GM12878 (cell line): Measurements from ENCODE around the gene LARGE1. TPM values are rescaled to one million over a fixed set of nuclear protein-coding genes. Genes with fewer than 3 reads are reported as not detected.

Experiments used
- ATAC-seq: fragments of 200-7000 bp; cut with Tn5 transposase; 3 replicates; pipeline ENCODE4 v1.9.1; 2020; ENCODE audit warnings: mild to moderate bottlenecking, moderate library complexity
- BruUV-seq: library from RNA; stranded (reverse); fragments of 400-500 nt; replicated peaks from 2 replicates; lab custom pipeline; 2021; lab: Mats Ljungman, UMichigan
- CTCF ChIA-PET: fragments of 300-600 bp; sonication (Branson Sonifier 250); formaldehyde crosslinking; extraction: SDS; loops from one replicate; lab custom pipeline; 2021; ENCODE audit warnings: inconsistent platforms; lab: Yijun Ruan, JAX
- POLR2A ChIA-PET: fragments of 350-600 bp; formaldehyde crosslinking; extraction: SDS; loops from one replicate; lab custom pipeline; 2021; ENCODE audit warnings: inconsistent platforms; lab: Charles Lee
- RAD21 ChIA-PET: fragments of 300-600 bp; sonication (Branson Sonifier 250); formaldehyde crosslinking; loops from one replicate; lab custom pipeline; 2023; ENCODE audit warnings: antibody characterized with exemption; ENCODE audit not compliant: unreplicated experiment; lab: Charles Lee
- SMC1A ChIA-PET: fragments of 300-600 bp; sonication (Branson Sonifier 250); formaldehyde crosslinking; loops from one replicate; lab custom pipeline; 2023; ENCODE audit not compliant: unreplicated experiment, uncharacterized antibody; lab: Charles Lee
- DNase-seq: peaks from one replicate; pipeline ENCODE4 v3.0.0-alpha.2; 2011; ENCODE audit warnings: low read depth, low spot score
- FAIRE-seq: peaks from 3 replicates; lab custom pipeline; 2011; peaks lifted over from hg19 to GRCh38; lab: Jason Lieb, UNC
- H2AFZ ChIP-seq: 2 replicates; pipeline ENCODE4 v1.6.0; 2011; ENCODE audit warnings: low read depth, low read length, control low read depth; ENCODE audit not compliant: control insufficient read depth
- H3K27ac ChIP-seq: 2 replicates; pipeline ENCODE4 v1.5.1; 2011; ENCODE audit warnings: control low read depth; ENCODE audit not compliant: control insufficient read depth, insufficient read depth
- H3K27me3 ChIP-seq, 2 experiments: replicated peaks in 1 of 2; 2 replicates each; pipeline versions ENCODE4 v1.6.0 to v1.6.1; 2011; ENCODE audit warnings: low read length in 1 of 2; ENCODE audit not compliant: control insufficient read depth in 2 of 2, insufficient read depth in 2 of 2
- H3K36me3 ChIP-seq, 2 experiments: 2 replicates each; pipeline ENCODE4 v1.5.1; 2011; ENCODE audit warnings: low read length in 1 of 2; ENCODE audit not compliant: control insufficient read depth in 2 of 2, insufficient read depth in 2 of 2
- H3K4me1 ChIP-seq: 2 replicates; pipeline ENCODE4 v1.6.1; 2011; ENCODE audit warnings: mild to moderate bottlenecking, low read length, moderate library complexity, mixed read lengths; ENCODE audit not compliant: control insufficient read depth, insufficient read depth
- H3K4me2 ChIP-seq: 2 replicates; pipeline ENCODE4 v1.6.0; 2011; ENCODE audit warnings: control low read depth; ENCODE audit not compliant: control insufficient read depth, insufficient read depth
- H3K4me3 ChIP-seq: fragments of 200-600 bp; sonication (generic); 2 replicates; pipeline ENCODE4 v1.5.1; 2016
- H3K79me2 ChIP-seq: 2 replicates; pipeline ENCODE4 v1.6.0; 2011; ENCODE audit warnings: low read length; ENCODE audit not compliant: control insufficient read depth, insufficient read depth
- H3K9ac ChIP-seq: 2 replicates; pipeline ENCODE4 v1.8.0; 2011; ENCODE audit warnings: low read length, control low read depth, mixed read lengths; ENCODE audit not compliant: control insufficient read depth, insufficient read depth
- H3K9me3 ChIP-seq: replicated peaks from 3 replicates; pipeline ENCODE4 v1.5.1; 2011; ENCODE audit warnings: mild to moderate bottlenecking, low read length; ENCODE audit not compliant: control insufficient read depth, insufficient read depth
- H4K20me1 ChIP-seq: 2 replicates; pipeline ENCODE4 v1.6.0; 2011; ENCODE audit not compliant: control insufficient read depth, insufficient read depth
- CREM ChIP-seq: IDR thresholded peaks from 2 replicates; pipeline ENCODE4 v1.6.1; 2014; ENCODE audit warnings: antibody characterized with exemption, low read depth
- CTCF ChIP-seq, 3 experiments: IDR thresholded peaks in 2 of 3; conservative IDR thresholded peaks in 1 of 3; 2 replicates each; pipeline ENCODE4 v1.5.1; 2011; ENCODE audit warnings: low read depth in 3 of 3, low read length in 3 of 3, mild to moderate bottlenecking in 3 of 3, control low read depth in 2 of 3, moderate library complexity in 2 of 3, inconsistent platforms in 1 of 3, mixed read lengths in 1 of 3; ENCODE audit not compliant: control insufficient read depth in 2 of 3, insufficient read depth in 1 of 3; ENCODE audit errors: extremely low read depth in 1 of 3
- EGR1 ChIP-seq, 2 experiments: IDR thresholded peaks; 1 replicate in 1 of 2; 2 replicates in 1 of 2; pipeline ENCODE4 v1.6.1; 2011 to 2012; ENCODE audit warnings: low read depth in 2 of 2, low read length in 2 of 2, borderline replicate concordance in 1 of 2, mild to moderate bottlenecking in 1 of 2, moderate library complexity in 1 of 2
- MTA3 ChIP-seq: IDR thresholded peaks from 2 replicates; pipeline ENCODE4 v1.6.1; 2012; ENCODE audit warnings: low read length, inconsistent platforms, borderline replicate concordance
- RAD21 ChIP-seq: IDR thresholded peaks from 2 replicates; pipeline ENCODE4 v1.6.1; 2011; ENCODE audit warnings: mild to moderate bottlenecking, low read depth, low read length, moderate library complexity; ENCODE audit not compliant: insufficient read depth
- WGBS: methylation state at CpG from one replicate; pipeline ENCODE4 v1.1.6; 2016; ENCODE audit warnings: low lambda C conversion rate; ENCODE audit not compliant: insufficient replicate concordance, insufficient coverage; ENCODE audit errors: missing lambda C conversion rate; 5-methylcytosine and 5-hydroxymethylcytosine counted together
- in situ Hi-C: fragments of 300-500 bp; cut with MboI; formaldehyde crosslinking; loops from 9 replicates; pipeline ENCODE4 v1.14.3; 2018; ENCODE audit warnings: mixed read lengths
- intact Hi-C: fragments of 100-400 bp; cut with micrococcal nuclease; formaldehyde crosslinking; loops from one replicate; pipeline ENCODE4 v1.14.2; 2022; ENCODE audit not compliant: unreplicated experiment
- polyA plus RNA-seq, 11 experiments: library from polyadenylated mRNA; depleted of rRNA in 4 of 11; unstranded in 6 of 11; stranded (reverse) in 5 of 11; fragments of >200 nt; fragmentation: Nextera tagmentation in 4 of 11; fragmentation: Illumina TruSeq in 1 of 11; extraction: Ambion mirVana in 4 of 11; extraction: Trizol in 1 of 11; gene quantifications; 1 replicate in 1 of 11; 2 replicates in 10 of 11; pipeline versions ENCODE4 v1.2.1 to v1.2.3, GENCODE V29; 2011 to 2016; ENCODE audit warnings: inconsistent platforms in 2 of 11, missing spikeins in 2 of 11, low read depth in 1 of 11
- total RNA-seq, 4 experiments: library from RNA; depleted of rRNA in 3 of 4; stranded (reverse); fragments of >200 nt in 3 of 4; fragmentation: Illumina TruSeq in 1 of 4; extraction: Trizol in 1 of 4; gene quantifications; 2 replicates each; pipeline versions ENCODE4 v1.2.1 to v1.2.3, GENCODE V29; 2013 to 2021

LARGE1 gene
- total and polyA plus RNA-seq, 10 of the 15 experiments (the other 5 are each of a cell fraction or from before 2014, with no cell fraction given) = 3.2 to 41.4 (median 17.3) TPM

GRCh38 chr22:33796494-33796893 is 123.8 kb downstream of the LARGE1 start:
- in situ Hi-C loops (no loop called here), intact Hi-C loops (loop anchor here (10.0 kb wide), 1 partner anchor 118 kb away; no protein-coding TSS in a partner anchor)
- Histone ChIP-seq H3K36me3 (no peaks in the 10 kb centered on the region), H3K4me2 (no peak overlapping the region), H3K9me3 (peaks cover 6% of the 10 kb centered on the region), H4K20me1 (no peaks in the 10 kb centered on the region), H3K9ac (no peak overlapping the region), H3K79me2 (peaks cover 3% of the 10 kb centered on the region), H3K4me1 (peaks cover 10% of the 10 kb centered on the region), H3K27ac (no peak overlapping the region), H2AFZ (no peak overlapping the region), H3K4me3 (no peak overlapping the region), H3K27me3 (no peaks in the 10 kb centered on the region)
- FAIRE-seq (no peak), ATAC-seq (no peak), DNase-seq (no peak)
- BruUV-seq = no TSS peak
- SMC1A ChIA-PET = no interaction called here
- RAD21 ChIA-PET = no interaction called here
- CTCF ChIA-PET = no interaction called here
- POLR2A ChIA-PET = no interaction called here
- TF ChIP-seq CREM = no peak
- 0 out of 6 replicates have a peak, but pooled peaks of 1 of the 3 experiments have one; percentile 6 for TF ChIP-seq CTCF (IDR thresholded peaks at IDR 0.05 in 2 of 3, conservative IDR thresholded peaks at IDR 0.05 in 1 of 3; ENCODE audit: control insufficient read depth in 2 of 3, extremely low read depth in 1 of 3, insufficient read depth in 1 of 3, low read depth in 3 of 3, low read length in 3 of 3)
- no peak for TF ChIP-seq MTA3
- TF ChIP-seq RAD21 = 0 out of 2 replicates have a peak, but pooled peaks have one; percentile 16
- TF ChIP-seq EGR1 (IDR thresholded peaks at IDR 0.05; ENCODE audit: borderline replicate concordance in 1 of 2, low read depth in 2 of 2, low read length in 2 of 2) = no peak
- 98% methylated on average over 3 of the region's 5 CpGs for WGBS
